ENCODE results near the gene CLCN4. TPM values are rescaled to one million over a fixed set of nuclear protein-coding genes. Genes with fewer than 3 reads are reported as not detected.
A peak's percentile ranks its signal among the peaks of the same experiment; 100 is the strongest.

CLCN4 gene
- total RNA-seq, 1 experiment from 2014 or later, result 10.0 TPM

GRCh38 chrX:10254739-10255138 lies 98.0 kb downstream of the CLCN4 start:
- H3K4me1 ChIP-seq, result no peaks in the 10 kb centered on the region
- no peaks in the 10 kb centered on the region for H3K27me3 ChIP-seq (replicated peaks; ENCODE audit: control insufficient read depth, insufficient read depth, low read length)
- H3K4me3 Mint-ChIP-seq (ENCODE audit: unreplicated experiment), result no peak overlapping the region
- no peaks in the 10 kb centered on the region for H3K4me1 Mint-ChIP-seq (ENCODE audit: low read depth, unreplicated experiment)
- DNase-seq, result peak in 1 of 2 experiments; percentile 7
- no TSS peak for BruUV-seq (replicated peaks)
- H3K27me3 Mint-ChIP-seq (ENCODE audit: insufficient read depth, unreplicated experiment), result no peaks in the 10 kb centered on the region
- no peak overlapping the region for H3K27ac Mint-ChIP-seq (ENCODE audit: unreplicated experiment)
- no peaks in the 10 kb centered on the region for H3K36me3 Mint-ChIP-seq (ENCODE audit: insufficient read depth, unreplicated experiment)
- H3K9me3 Mint-ChIP-seq (ENCODE audit: unreplicated experiment), result no peaks in the 10 kb centered on the region
- H3K9me3 ChIP-seq, result no peaks in the 10 kb centered on the region
- H3K4me3 ChIP-seq (ENCODE audit: low read depth, low read length), result no peak overlapping the region
- no peak for TF ChIP-seq CTCF (IDR thresholded peaks at IDR 0.05; ENCODE audit: insufficient read depth in 1 of 2, low read depth in 1 of 2, low read length in 1 of 2, severe bottlenecking in 1 of 2, unreplicated experiment in 1 of 2)
- POLR2A ChIA-PET, result no interaction called here
- CTCF ChIA-PET, result no interaction called here
- no peaks in the 10 kb centered on the region for H3K36me3 ChIP-seq (ENCODE audit: control insufficient read depth, insufficient read depth, low read length)
- intact Hi-C loops (cut with micrococcal nuclease; ENCODE audit: unreplicated experiment), result loop anchor here (1.0 kb wide), 1 partner anchor 72 kb away; no protein-coding TSS in a partner anchor

GRCh38 chrX:10259716-10260115 lies 102.9 kb downstream of the CLCN4 start:
- Histone ChIP-seq H3K36me3 (ENCODE audit: control insufficient read depth, insufficient read depth, low read length) (no peaks in the 10 kb centered on the region), H3K4me3 (ENCODE audit: low read depth, low read length) (no peak overlapping the region), H3K27me3 (replicated peaks; ENCODE audit: control insufficient read depth, insufficient read depth, low read length) (no peaks in the 10 kb centered on the region), H3K9me3 (no peaks in the 10 kb centered on the region), H3K4me1 (no peaks in the 10 kb centered on the region)
- Mint-ChIP-seq H3K4me1 (ENCODE audit: low read depth, unreplicated experiment) (no peaks in the 10 kb centered on the region), H3K27ac (ENCODE audit: unreplicated experiment) (no peak overlapping the region), H3K27me3 (ENCODE audit: insufficient read depth, unreplicated experiment) (no peaks in the 10 kb centered on the region), H3K36me3 (ENCODE audit: insufficient read depth, unreplicated experiment) (no peaks in the 10 kb centered on the region), H3K9me3 (ENCODE audit: unreplicated experiment) (no peaks in the 10 kb centered on the region), H3K4me3 (ENCODE audit: unreplicated experiment) (no peak overlapping the region)
- POLR2A ChIA-PET, result no interaction called here
- CTCF ChIA-PET, result no interaction called here
- no TSS peak for BruUV-seq (replicated peaks)
- intact Hi-C loops (cut with micrococcal nuclease; ENCODE audit: unreplicated experiment), result no loop called here
- TF ChIP-seq CTCF (IDR thresholded peaks at IDR 0.05; ENCODE audit: insufficient read depth in 1 of 2, low read depth in 1 of 2, low read length in 1 of 2, severe bottlenecking in 1 of 2, unreplicated experiment in 1 of 2), result no peak
- no peak for DNase-seq

GRCh38 chrX:10265775-10266174 lies 109.0 kb downstream of the CLCN4 start:
- Mint-ChIP-seq H3K9me3 (ENCODE audit: unreplicated experiment) (no peaks in the 10 kb centered on the region), H3K27me3 (ENCODE audit: insufficient read depth, unreplicated experiment) (no peaks in the 10 kb centered on the region), H3K4me1 (ENCODE audit: low read depth, unreplicated experiment) (no peaks in the 10 kb centered on the region), H3K27ac (ENCODE audit: unreplicated experiment) (no peak overlapping the region), H3K36me3 (ENCODE audit: insufficient read depth, unreplicated experiment) (no peaks in the 10 kb centered on the region), H3K4me3 (ENCODE audit: unreplicated experiment) (no peak overlapping the region)
- no peaks in the 10 kb centered on the region for H3K9me3 ChIP-seq
- H3K27me3 ChIP-seq (replicated peaks; ENCODE audit: control insufficient read depth, insufficient read depth, low read length), result no peaks in the 10 kb centered on the region
- intact Hi-C loops (cut with micrococcal nuclease; ENCODE audit: unreplicated experiment), result no loop called here
- H3K36me3 ChIP-seq (ENCODE audit: control insufficient read depth, insufficient read depth, low read length), result no peaks in the 10 kb centered on the region
- H3K4me1 ChIP-seq, result no peaks in the 10 kb centered on the region
- POLR2A ChIA-PET, result no interaction called here
- H3K4me3 ChIP-seq (ENCODE audit: low read depth, low read length), result no peak overlapping the region
- no TSS peak for BruUV-seq (replicated peaks)
- TF ChIP-seq CTCF (IDR thresholded peaks at IDR 0.05; ENCODE audit: insufficient read depth in 1 of 2, low read depth in 1 of 2, low read length in 1 of 2, severe bottlenecking in 1 of 2, unreplicated experiment in 1 of 2), result no peak
- no peak for DNase-seq
- CTCF ChIA-PET, result no interaction called here

All from Caco-2 (cell line).